ENCODE data around the gene NDUFB6.
"Not testable (repeated sequence)": the region's sequence is repeated elsewhere in the genome, so short reads cannot be mapped to it uniquely, and the experiment has no call there.

NDUFB6 gene

DNA sequence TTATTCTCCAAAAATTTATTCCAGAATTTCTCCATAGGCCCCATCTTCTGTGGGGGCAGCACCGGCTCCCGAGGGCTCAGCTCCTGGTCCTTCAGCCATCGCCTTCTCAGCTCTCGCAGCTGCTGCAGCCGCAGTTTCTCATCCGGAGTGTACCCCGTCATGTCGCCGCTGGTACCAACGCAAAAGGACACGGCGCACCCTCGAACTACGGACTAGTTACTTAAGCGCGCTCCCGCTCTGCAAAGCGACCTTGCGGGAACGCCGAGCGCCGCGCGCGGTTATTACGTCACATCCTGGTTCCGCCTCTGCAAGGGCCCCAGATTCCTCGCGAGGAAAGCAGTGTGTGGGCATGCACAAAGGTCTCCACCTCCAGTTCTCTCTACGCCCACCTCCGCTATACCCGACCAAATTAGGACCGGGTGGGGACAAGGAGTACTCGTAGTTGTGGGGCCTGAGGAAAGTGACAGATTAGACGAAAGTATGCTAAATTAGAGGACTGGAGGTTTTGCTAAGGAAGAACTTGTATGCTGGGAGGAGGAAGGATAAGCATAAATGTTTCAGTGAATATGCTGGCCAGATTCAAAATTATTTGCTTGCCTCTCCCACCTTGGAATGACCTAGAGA lies at the start of gene NDUFB6:
TSS of gene NDUFB6 (minus strand) at position 260 of the 624 bp plus-strand sequence. CDS start at position 161, 99 bp downstream.
- TF ChIP-seq, protein P1, sequence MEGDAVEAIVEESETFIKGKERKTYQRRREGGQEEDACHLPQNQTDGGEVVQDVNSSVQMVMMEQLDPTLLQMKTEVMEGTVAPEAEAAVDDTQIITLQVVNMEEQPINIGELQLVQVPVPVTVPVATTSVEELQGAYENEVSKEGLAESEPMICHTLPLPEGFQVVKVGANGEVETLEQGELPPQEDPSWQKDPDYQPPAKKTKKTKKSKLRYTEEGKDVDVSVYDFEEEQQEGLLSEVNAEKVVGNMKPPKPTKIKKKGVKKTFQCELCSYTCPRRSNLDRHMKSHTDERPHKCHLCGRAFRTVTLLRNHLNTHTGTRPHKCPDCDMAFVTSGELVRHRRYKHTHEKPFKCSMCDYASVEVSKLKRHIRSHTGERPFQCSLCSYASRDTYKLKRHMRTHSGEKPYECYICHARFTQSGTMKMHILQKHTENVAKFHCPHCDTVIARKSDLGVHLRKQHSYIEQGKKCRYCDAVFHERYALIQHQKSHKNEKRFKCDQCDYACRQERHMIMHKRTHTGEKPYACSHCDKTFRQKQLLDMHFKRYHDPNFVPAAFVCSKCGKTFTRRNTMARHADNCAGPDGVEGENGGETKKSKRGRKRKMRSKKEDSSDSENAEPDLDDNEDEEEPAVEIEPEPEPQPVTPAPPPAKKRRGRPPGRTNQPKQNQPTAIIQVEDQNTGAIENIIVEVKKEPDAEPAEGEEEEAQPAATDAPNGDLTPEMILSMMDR (IDR thresholded peaks at IDR 0.05; ENCODE audit: low read depth, low read length), result no peak
- peak within 1 kb of the TSS; percentile 100 for H3K4me3 ChIP-seq (ENCODE audit: low read depth, low read length)
- in situ Hi-C loops (cut with HindIII; ENCODE audit: low sequenced_read_pairs), result no loop called here
- DNase-seq (ENCODE audit: low read depth, low spot score), result peak; percentile 95

DNA sequence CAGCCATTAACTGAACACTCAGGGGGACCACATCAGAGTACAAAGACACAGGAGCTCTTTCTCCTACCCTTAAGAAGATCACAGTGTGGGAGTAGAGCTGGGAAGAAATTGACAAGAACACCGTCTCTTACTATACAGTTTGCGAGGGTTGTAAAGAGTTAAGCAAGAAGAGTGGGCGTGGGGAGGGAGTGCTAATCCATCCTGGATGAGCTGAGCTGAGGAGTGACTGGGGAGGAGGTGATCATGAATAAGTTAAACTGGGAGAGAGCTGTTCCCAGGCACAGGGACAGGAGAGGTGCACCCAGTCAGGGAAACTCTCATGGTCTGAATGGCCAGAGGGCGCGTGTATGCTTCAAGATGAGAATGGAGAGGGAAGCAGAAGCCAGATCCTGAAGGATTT lies 45.3 kb upstream of the NDUFB6 start:
- no peak for DNase-seq (ENCODE audit: low read depth, low spot score)
- TF ChIP-seq, protein P1 (IDR thresholded peaks at IDR 0.05; ENCODE audit: low read depth, low read length), result no peak
- H3K4me3 ChIP-seq (ENCODE audit: low read depth, low read length), result no peak overlapping the region
- in situ Hi-C loops (cut with HindIII; ENCODE audit: low sequenced_read_pairs), result no loop called here

DNA sequence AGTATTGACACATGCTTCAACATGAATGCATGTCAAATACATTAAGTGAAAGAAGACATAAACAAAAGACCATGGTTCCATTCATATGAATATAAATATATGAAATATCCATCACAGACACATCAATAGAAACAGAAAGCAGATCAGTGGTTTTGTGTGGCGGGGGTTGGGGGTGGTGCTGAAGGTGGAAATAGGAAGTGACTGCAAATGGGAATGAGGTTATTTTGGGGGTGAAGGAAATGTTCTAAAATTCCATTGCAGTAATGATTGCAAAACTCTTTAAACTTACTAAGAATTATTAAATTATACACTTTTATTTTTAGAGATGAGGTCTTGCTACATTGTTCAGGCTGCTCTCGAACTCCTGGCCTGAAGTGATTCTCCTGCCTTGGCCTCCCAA lies 33.9 kb upstream of the NDUFB6 start:
- in situ Hi-C loops (cut with HindIII; ENCODE audit: low sequenced_read_pairs), result no loop called here
- no peak overlapping the region for H3K4me3 ChIP-seq (ENCODE audit: low read depth, low read length)
- TF ChIP-seq, protein P1 (IDR thresholded peaks at IDR 0.05; ENCODE audit: low read depth, low read length), result no peak

DNA sequence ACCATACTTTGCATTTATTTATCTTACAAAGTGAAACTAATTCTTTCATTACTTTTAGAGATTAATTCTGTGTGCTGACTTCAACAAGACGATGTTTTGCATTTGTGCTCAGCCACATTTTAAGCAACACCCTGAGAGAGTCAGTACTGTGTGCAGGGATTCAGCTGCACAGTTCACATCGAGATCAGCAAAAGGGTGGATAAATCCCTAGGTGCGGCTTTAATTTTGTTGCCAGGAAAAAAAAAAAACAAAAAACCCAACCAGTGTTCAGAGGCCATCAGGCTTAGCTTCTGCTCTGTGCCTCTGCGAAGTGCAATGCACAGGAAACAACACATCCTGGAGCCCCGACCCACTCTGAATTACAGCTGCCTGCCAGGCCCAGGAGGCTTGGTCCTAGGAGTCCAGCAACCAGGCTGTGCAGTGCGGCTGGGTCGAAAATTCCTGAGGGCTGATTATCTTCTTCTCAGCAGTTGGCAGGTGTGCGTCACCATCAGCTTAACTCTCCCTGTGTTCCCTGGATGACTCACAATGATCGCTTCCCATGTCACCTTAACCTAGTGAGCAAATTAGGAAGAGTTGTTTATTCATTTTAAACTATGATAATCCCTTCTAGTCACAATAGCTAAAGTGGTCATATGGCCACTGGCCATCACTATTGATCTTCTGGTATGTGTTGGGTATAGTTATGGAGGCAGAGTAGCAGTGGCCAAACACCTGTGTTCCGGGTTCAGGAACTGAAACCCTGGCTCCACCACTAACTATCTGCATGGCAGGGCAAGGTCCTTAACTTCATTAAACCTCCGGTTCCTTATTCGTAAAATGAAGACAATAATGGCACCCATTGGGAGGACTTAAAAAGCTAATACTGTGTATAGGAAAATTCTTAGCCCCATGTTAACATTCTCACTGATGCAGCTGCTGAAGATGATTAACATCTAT lies 31.2 kb upstream of the NDUFB6 start:
- peak; percentile 53 for DNase-seq (ENCODE audit: low read depth, low spot score)
- in situ Hi-C loops (cut with HindIII; ENCODE audit: low sequenced_read_pairs), result no loop called here
- TF ChIP-seq, protein P1 (IDR thresholded peaks at IDR 0.05; ENCODE audit: low read depth, low read length), result no peak
- H3K4me3 ChIP-seq (ENCODE audit: low read depth, low read length), result no peak overlapping the region

More for the DNA sequence above, 33.9 kb upstream of the NDUFB6 start:
- DNase-seq (ENCODE audit: low read depth, low spot score), result no peak

DNA sequence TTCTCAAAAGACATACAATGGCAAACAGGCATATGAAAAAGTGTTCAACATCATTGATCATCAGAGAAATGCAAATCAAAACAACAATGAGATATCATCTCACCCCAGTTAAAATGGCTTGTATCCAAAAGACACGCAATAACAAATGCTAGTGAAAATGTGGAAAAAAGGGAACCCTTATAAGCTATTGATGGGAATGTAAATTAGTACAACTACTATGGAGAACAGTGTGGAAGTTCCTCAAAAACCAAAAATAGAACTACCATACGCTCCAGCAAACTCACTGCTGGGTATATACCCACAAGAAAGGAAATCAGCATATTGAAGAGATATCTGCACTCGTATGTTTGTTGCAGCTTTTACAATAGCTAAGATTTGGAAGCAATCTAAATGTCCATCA lies 26.1 kb upstream of the NDUFB6 start:
- H3K4me3 ChIP-seq (ENCODE audit: low read depth, low read length); DNase-seq (ENCODE audit: low read depth, low spot score); in situ Hi-C loops (cut with HindIII; ENCODE audit: low sequenced_read_pairs): not testable (repeated sequence)

DNA sequence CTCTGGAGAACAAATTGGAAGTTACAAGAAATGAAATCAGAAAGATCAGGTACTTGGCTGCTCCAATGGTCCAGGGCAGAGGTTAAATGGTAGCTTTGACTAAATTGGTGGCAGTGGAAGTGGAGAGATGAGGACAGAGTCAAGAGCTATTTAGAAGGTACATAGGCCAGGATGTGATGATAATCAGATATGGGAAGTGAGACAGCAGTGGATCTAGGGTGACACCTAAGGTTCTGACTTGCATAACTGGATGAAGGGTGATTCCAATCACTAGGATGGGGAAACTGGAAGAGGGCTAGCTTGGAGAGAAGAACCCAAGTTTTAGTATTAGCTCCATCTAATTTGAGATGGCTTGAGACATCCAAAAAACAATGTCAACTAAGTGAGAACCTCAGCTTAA lies 24.0 kb upstream of the NDUFB6 start:
- DNase-seq (ENCODE audit: low read depth, low spot score), result no peak
- no peak overlapping the region for H3K4me3 ChIP-seq (ENCODE audit: low read depth, low read length)
- in situ Hi-C loops (cut with HindIII; ENCODE audit: low sequenced_read_pairs), result no loop called here
- TF ChIP-seq, protein P1 (IDR thresholded peaks at IDR 0.05; ENCODE audit: low read depth, low read length), result no peak

All from astrocyte of the spinal cord (primary cell).